Lower lobe of right lung (tissue), 2 donors: ENCODE data around the gene PDZD2. TPM values are rescaled to one million over a fixed set of nuclear protein-coding genes. Genes with fewer than 3 reads are reported as not detected.
A peak's percentile ranks its signal among the peaks of the same experiment; 100 is the strongest.

ENCODE experiments used
- ATAC-seq, 2 donors: fragments of 200-7000 bp; cut with Tn5 transposase; one replicate each; pipeline ENCODE4 v1.9.1; 2020 to 2022; ENCODE audit warnings: mild to moderate bottlenecking in 2 of 2, moderate library complexity in 2 of 2
- DNase-seq: peaks from one replicate; pipeline ENCODE4 v3.0.0-alpha.2; 2020
- H3K27ac ChIP-seq: fragments of 200-600 bp; one replicate; pipeline ENCODE4 v1.8.0; 2022
- H3K27me3 ChIP-seq: fragments of 200-600 bp; one replicate; pipeline ENCODE4 v1.8.0; 2022; ENCODE audit warnings: low read depth
- H3K36me3 ChIP-seq: fragments of 200-600 bp; one replicate; pipeline ENCODE4 v1.8.0; 2022; ENCODE audit warnings: mild to moderate bottlenecking
- H3K4me1 ChIP-seq: fragments of 200-600 bp; one replicate; pipeline ENCODE4 v1.8.0; 2022
- H3K4me3 ChIP-seq: fragments of 200-600 bp; one replicate; pipeline ENCODE4 v1.8.0; 2022; ENCODE audit warnings: mild to moderate bottlenecking
- H3K9me3 ChIP-seq: fragments of 200-600 bp; one replicate; pipeline ENCODE4 v1.8.0; 2022
- CTCF ChIP-seq: fragments of 200-600 bp; IDR thresholded peaks from one replicate; pipeline ENCODE4 v1.8.0; 2022; ENCODE audit warnings: antibody characterized with exemption, mild to moderate bottlenecking
- intact Hi-C: fragments of 100-400 bp; cut with DNase I; formaldehyde crosslinking; loops from one replicate; pipeline ENCODE4 v1.11.0; 2022
- total RNA-seq: library from RNA; stranded (reverse); fragmentation: NEBNext Ultra II Directional; extraction: Animal tissue kit (Norgen Biotek cat#: 25700); gene quantifications from one replicate; pipeline ENCODE4 v1.2.1, GENCODE V29; 2021
- donor health status: DM: no; HTN: yes; CAD: no; lungs with severe emphysema.

The PDZD2 gene
- total RNA-seq, 1 donor from 2014 or later, result 67.8 TPM

- peaks cover 37% of the 10 kb centered on the region for H3K4me1 ChIP-seq
- intact Hi-C loops, result no loop called here
- no peaks in the 10 kb centered on the region for H3K9me3 ChIP-seq
- DNase-seq, result no peak
- TF ChIP-seq CTCF, result no peak
- peak; percentile 90 to 91 for ATAC-seq
- no peaks in the 10 kb centered on the region for H3K27me3 ChIP-seq
- no peaks in the 10 kb centered on the region for H3K36me3 ChIP-seq
- peak overlapping the region; percentile 42 for H3K27ac ChIP-seq
- H3K4me3 ChIP-seq, result peak overlapping the region; percentile 4
Observed at GRCh38 chr5:32027717-32028458, 389.0 kb downstream of the PDZD2 start.

- Histone ChIP-seq H3K9me3 (no peaks in the 10 kb centered on the region), H3K4me1 (peaks cover 40% of the 10 kb centered on the region), H3K4me3 (no peak overlapping the region), H3K27me3 (no peaks in the 10 kb centered on the region), H3K27ac (peak overlapping the region; percentile 18), H3K36me3 (no peaks in the 10 kb centered on the region)
- DNase-seq (no peak), ATAC-seq (no peak)
- TF ChIP-seq CTCF, result no peak
- intact Hi-C loops, result no loop called here
Observed at GRCh38 chr5:32029261-32029660, 390.3 kb downstream of the PDZD2 start.

DNA sequence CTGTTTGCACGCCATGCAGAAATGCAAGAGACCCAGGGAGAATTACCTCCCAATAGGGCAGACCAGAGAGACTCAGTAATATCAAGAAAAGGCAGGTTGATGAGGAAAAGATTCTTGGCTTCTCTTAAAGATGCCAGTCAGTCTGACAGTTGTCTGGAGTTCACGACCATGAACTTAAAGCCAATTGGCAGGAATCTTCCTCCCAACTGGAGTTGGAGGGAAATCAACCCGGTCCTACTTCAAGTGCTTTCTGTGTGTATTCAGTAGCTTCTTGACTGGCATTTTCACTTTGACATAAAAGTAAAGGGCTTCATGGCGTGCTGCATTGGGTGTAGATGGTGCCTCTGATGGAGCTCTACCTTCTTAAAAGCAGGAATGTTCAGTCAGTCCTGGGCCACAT lies 390.9 kb downstream of the PDZD2 start:
- TF ChIP-seq CTCF, result no peak
- DNase-seq, result no peak
- Histone ChIP-seq H3K9me3 (no peaks in the 10 kb centered on the region), H3K27me3 (no peaks in the 10 kb centered on the region), H3K27ac (peak overlapping the region; percentile 18), H3K4me3 (no peak overlapping the region), H3K4me1 (peaks cover 40% of the 10 kb centered on the region), H3K36me3 (no peaks in the 10 kb centered on the region)
- intact Hi-C loops, result no loop called here
- no peak for ATAC-seq

GRCh38 chr5:32030222-32030621 lies 391.3 kb downstream of the PDZD2 start:
- Histone ChIP-seq H3K4me1 (peaks cover 40% of the 10 kb centered on the region), H3K27me3 (no peaks in the 10 kb centered on the region), H3K36me3 (no peaks in the 10 kb centered on the region), H3K4me3 (no peak overlapping the region), H3K9me3 (no peaks in the 10 kb centered on the region), H3K27ac (no peak overlapping the region)
- ATAC-seq (no peak), DNase-seq (no peak)
- intact Hi-C loops, result no loop called here
- no peak for TF ChIP-seq CTCF

- ATAC-seq, result no peak
- Histone ChIP-seq H3K36me3 (no peaks in the 10 kb centered on the region), H3K27ac (no peak overlapping the region), H3K9me3 (no peaks in the 10 kb centered on the region), H3K4me1 (peaks cover 40% of the 10 kb centered on the region), H3K27me3 (no peaks in the 10 kb centered on the region), H3K4me3 (no peak overlapping the region)
- no peak for DNase-seq
- intact Hi-C loops, result no loop called here
- no peak for TF ChIP-seq CTCF
Observed at GRCh38 chr5:32030686-32031085, 391.8 kb downstream of the PDZD2 start.
